ENCODE measurements around the gene KDM6B. TPM values are rescaled to one million over a fixed set of nuclear protein-coding genes. Genes with fewer than 3 reads are reported as not detected.

The KDM6B gene
- total and polyA plus RNA-seq, 9 of the 15 experiments (the other 6 are each of a cell fraction or from before 2014, with no cell fraction given): 0.01 to 22.9 (median 2.2) TPM

- peaks cover 4 to 33% of the 10 kb centered on the region in 2 experiments; a peak in 4 of 5 replicates for H3K4me1 ChIP-seq (replicated peaks in 1 of 2; ENCODE audit: control insufficient read depth in 2 of 2, insufficient read depth in 2 of 2, low read length in 2 of 2)
- no TSS peak for BruUV-seq (replicated peaks)
- H3K4me2 ChIP-seq (ENCODE audit: insufficient read depth, low read length): no peak overlapping the region
- ChIA-PET POLR2A (no interaction called here), CTCF (ENCODE audit: low intra/inter-chr PET ratio) (no interaction called here)
- H3K9ac ChIP-seq (ENCODE audit: insufficient read depth in 1 of 2, low read depth in 2 of 2, low read length in 2 of 2): no peak overlapping the region
- in situ Hi-C loops (cut with MboI): no loop called here
- H3K36me3 ChIP-seq (ENCODE audit: control insufficient read depth, insufficient read depth, low read length): no peaks in the 10 kb centered on the region
- WGBS (ENCODE audit: insufficient coverage, low coverage, missing lambda C conversion rate): 12% methylated on average over 4 of the region's 7 CpGs
- no peaks in the 10 kb centered on the region; the same call in 2 of the 3 replicates for H3K79me2 ChIP-seq (ENCODE audit: control insufficient read depth, insufficient read depth, low read length)
- no peak overlapping the region for H3K4me3 ChIP-seq
- intact Hi-C loops (cut with micrococcal nuclease): loop anchor here (10.0 kb wide), 2 partner anchors 64 to 294 kb away; partner anchors contain the start of gene HES7
- no peaks in the 10 kb centered on the region for H3K9me3 ChIP-seq (replicated peaks; ENCODE audit: control insufficient read depth, insufficient read depth, low read depth, low read length)
- peaks cover 14 to 17% of the 10 kb centered on the region in 2 experiments; a peak in 4 of 5 replicates for H3K27me3 ChIP-seq (ENCODE audit: control insufficient read depth in 2 of 2, insufficient read depth in 2 of 2, low read length in 2 of 2)
- ATAC-seq (no peak), FAIRE-seq (no peak), DNase-seq (ENCODE audit: extremely low read depth in 1 of 4, low spot score in 3 of 4) (no peak)
- H4K20me1 ChIP-seq (replicated peaks; ENCODE audit: control insufficient read depth, insufficient read depth, low read length): no peaks in the 10 kb centered on the region
- no peaks in the 10 kb centered on the region for H3K9me1 ChIP-seq (ENCODE audit: control insufficient read depth, insufficient read depth, low read length)
- H3K27ac ChIP-seq (ENCODE audit: extremely low read depth, low read depth, low read length): no peak overlapping the region
- no peak overlapping the region for H2AFZ ChIP-seq (ENCODE audit: low read depth, low read length)
- TF ChIP-seq SMARCC2 (IDR thresholded peaks at IDR 0.05; ENCODE audit: low read depth) (no peak), NFATC3 (IDR thresholded peaks at IDR 0.05) (no peak), ZSCAN32 (CRISPR knock-in tag; IDR thresholded peaks at IDR 0.05) (no peak), SMARCA5 (IDR thresholded peaks at IDR 0.05) (no peak), SNRNP70 (optimal IDR thresholded peaks at IDR 0.05; ENCODE audit: low read depth, low read length) (no peak), ZNF280A (IDR thresholded peaks at IDR 0.05; ENCODE audit: low read depth, partially characterized antibody) (no peak), ZNF398 (CRISPR knock-in tag; IDR thresholded peaks at IDR 0.05) (no peak), TOE1 (IDR thresholded peaks at IDR 0.05; ENCODE audit: borderline replicate concordance) (no peak), TOE1 (CRISPR knock-in tag; IDR thresholded peaks at IDR 0.05; ENCODE audit: borderline replicate concordance, low read depth) (no peak), ZNF609 (CRISPR knock-in tag; IDR thresholded peaks at IDR 0.05; ENCODE audit: borderline replicate concordance) (no peak), FOXK2 (conservative IDR thresholded peaks at IDR 0.05 in 1 of 2, IDR thresholded peaks at IDR 0.05 in 1 of 2; ENCODE audit: low read depth in 2 of 2) (no peak), MYNN (IDR thresholded peaks at IDR 0.05) (no peak), MYNN (CRISPR knock-in tag; IDR thresholded peaks at IDR 0.05) (no peak), ZNF408 (CRISPR knock-in tag; IDR thresholded peaks at IDR 0.05; ENCODE audit: low read depth) (no peak)
Observed at GRCh38 chr17:7831233-7831632, 2.8 kb upstream of the KDM6B start.

All from K562 (cell line).